Measurements from ENCODE around the gene WFDC8.
"Not testable (repeated sequence)": the region's sequence is repeated elsewhere in the genome, so short reads cannot be mapped to it uniquely, and the experiment has no call there.

The WFDC8 gene

GRCh38 chr20:45581702-45582101 is 2.6 kb upstream of the WFDC8 start:
- TF ChIP-seq CTCF (IDR thresholded peaks at IDR 0.05; ENCODE audit: borderline replicate concordance, insufficient read depth, low read depth, low read length), result no peak
- no peak overlapping the region for H3K4me3 ChIP-seq (ENCODE audit: low read depth, low read length)

GRCh38 chr20:45578231-45578630 is 853 bp downstream of the WFDC8 start:
- no peak overlapping the region for H3K4me3 ChIP-seq (ENCODE audit: low read depth, low read length)
- no peak for TF ChIP-seq CTCF (IDR thresholded peaks at IDR 0.05; ENCODE audit: borderline replicate concordance, insufficient read depth, low read depth, low read length)

- H3K4me3 ChIP-seq (ENCODE audit: low read depth, low read length), result no peak overlapping the region
- no peak for TF ChIP-seq CTCF (IDR thresholded peaks at IDR 0.05; ENCODE audit: borderline replicate concordance, insufficient read depth, low read depth, low read length)
Observed at GRCh38 chr20:45576995-45577394, 2.1 kb downstream of the WFDC8 start.

- no peak overlapping the region for H3K4me3 ChIP-seq (ENCODE audit: low read depth, low read length)
- no peak for TF ChIP-seq CTCF (IDR thresholded peaks at IDR 0.05; ENCODE audit: borderline replicate concordance, insufficient read depth, low read depth, low read length)
Observed at GRCh38 chr20:45575931-45576330, 3.2 kb downstream of the WFDC8 start.

- not testable (repeated sequence) for H3K4me3 ChIP-seq (ENCODE audit: low read depth, low read length)
Observed at GRCh38 chr20:45569650-45570049, 9.4 kb downstream of the WFDC8 start.

GRCh38 chr20:45564760-45565276 is 14.3 kb downstream of the WFDC8 start:
- no peak for TF ChIP-seq CTCF (IDR thresholded peaks at IDR 0.05; ENCODE audit: borderline replicate concordance, insufficient read depth, low read depth, low read length)
- no peak overlapping the region for H3K4me3 ChIP-seq (ENCODE audit: low read depth, low read length)

GRCh38 chr20:45555198-45555597 is 23.9 kb downstream of the WFDC8 start:
- H3K4me3 ChIP-seq (ENCODE audit: low read depth, low read length), result no peak overlapping the region
- no peak for TF ChIP-seq CTCF (IDR thresholded peaks at IDR 0.05; ENCODE audit: borderline replicate concordance, insufficient read depth, low read depth, low read length)

- no peak overlapping the region for H3K4me3 ChIP-seq (ENCODE audit: low read depth, low read length)
- TF ChIP-seq CTCF (IDR thresholded peaks at IDR 0.05; ENCODE audit: borderline replicate concordance, insufficient read depth, low read depth, low read length), result no peak
Observed at GRCh38 chr20:45552456-45552855, 26.6 kb downstream of the WFDC8 start.

All from GM12875 (cell line).